Fibroblast of mammary gland (primary cell): ENCODE data around the gene RPS19BP1.

Source experiments
- DNase-seq: peaks from one replicate; pipeline ENCODE4 v3.0.0-alpha.2; 2010; ENCODE audit warnings: low read depth
- H3K4me3 ChIP-seq: 2 replicates; pipeline ENCODE4 v1.5.1; 2011; ENCODE audit warnings: low read depth, mild to moderate bottlenecking, low read length, moderate library complexity; ENCODE audit not compliant: control insufficient read depth
- CTCF ChIP-seq: conservative IDR thresholded peaks from 2 replicates; pipeline ENCODE4 v1.5.1; 2011; ENCODE audit warnings: low read depth, low read length, inconsistent platforms; ENCODE audit not compliant: control insufficient read depth, insufficient read depth

RPS19BP1 gene

GRCh38 chr22:39569066-39569465 is 36.5 kb upstream of the RPS19BP1 start:
- no peak overlapping the region for H3K4me3 ChIP-seq

GRCh38 chr22:39568278-39568981 is 35.9 kb upstream of the RPS19BP1 start:
- no peak for TF ChIP-seq CTCF
- no peak for DNase-seq
- no peak overlapping the region for H3K4me3 ChIP-seq

More at GRCh38 chr22:39569066-39569465, 36.5 kb upstream of the RPS19BP1 start:
- no peak for DNase-seq
- TF ChIP-seq CTCF: no peak

GRCh38 chr22:39567135-39567946 is 34.8 kb upstream of the RPS19BP1 start:
- H3K4me3 ChIP-seq: no peak overlapping the region
- no peak for TF ChIP-seq CTCF
- no peak for DNase-seq

GRCh38 chr22:39565414-39565944 is 32.9 kb upstream of the RPS19BP1 start:
- DNase-seq: no peak
- no peak for TF ChIP-seq CTCF
- no peak overlapping the region for H3K4me3 ChIP-seq

- no peak overlapping the region for H3K4me3 ChIP-seq
Observed at GRCh38 chr22:39563571-39564428, 31.3 kb upstream of the RPS19BP1 start.

More at GRCh38 chr22:39563571-39564428, 31.3 kb upstream of the RPS19BP1 start:
- DNase-seq: no peak
- TF ChIP-seq CTCF: no peak
